OCI-LY7 (cell line): ENCODE measurements around the gene HAAO. TPM values are rescaled to one million over a fixed set of nuclear protein-coding genes. Genes with fewer than 3 reads are reported as not detected.

Experiments used
- Bru-seq: library from RNA; stranded (reverse); fragments of 400-500 nt; gene quantifications from one replicate; lab custom pipeline; 2021; lab: Mats Ljungman, UMichigan
- BruChase-seq, 2 experiments: library from RNA; stranded (reverse); fragments of 400-500 nt; gene quantifications; one replicate each; lab custom pipeline; 2021; lab: Mats Ljungman, UMichigan
- BruUV-seq: library from RNA; stranded (reverse); fragments of 400-500 nt; replicated peaks from 2 replicates; lab custom pipeline; 2021; lab: Mats Ljungman, UMichigan
- CTCF ChIA-PET: fragments of 300-600 bp; sonication (Branson Sonifier 250); formaldehyde crosslinking; loops from one replicate; lab custom pipeline; 2022; ENCODE audit warnings: antibody characterized with exemption; ENCODE audit not compliant: unreplicated experiment; lab: Charles Lee
- POLR2A ChIA-PET: fragments of 300-600 bp; sonication (Branson Sonifier 250); formaldehyde crosslinking; loops from one replicate; lab custom pipeline; 2022; ENCODE audit warnings: antibody characterized with exemption; lab: Charles Lee
- DNase-seq: peaks from one replicate; pipeline ENCODE4 v3.0.0-alpha.2; 2015; ENCODE audit warnings: low spot score
- H2AFZ ChIP-seq: fragments of 200-600 bp; sonication (generic), shearing (Covaris generic); 2 replicates; pipeline ENCODE4 v1.6.1; 2014; ENCODE audit warnings: mild to moderate bottlenecking, antibody characterized with exemption, low read length, moderate library complexity
- H3K27ac ChIP-seq: fragments of 200-600 bp; sonication (generic); 2 replicates; pipeline ENCODE4 v1.5.1; 2014; ENCODE audit warnings: mixed run types, low read depth, mild to moderate bottlenecking, moderate library complexity, low read length, inconsistent platforms; ENCODE audit not compliant: poor library complexity, severe bottlenecking
- H3K36me3 ChIP-seq: fragments of 200-600 bp; sonication (generic); 2 replicates; pipeline ENCODE4 v1.6.1; 2014; ENCODE audit warnings: mild to moderate bottlenecking, antibody characterized with exemption, low read length, moderate library complexity, mixed read lengths; ENCODE audit not compliant: insufficient read depth
- H3K4me1 ChIP-seq: fragments of 200-600 bp; sonication (generic); 2 replicates; pipeline ENCODE4 v1.5.1; 2014; ENCODE audit warnings: mild to moderate bottlenecking, low read length; ENCODE audit not compliant: insufficient read depth, poor library complexity, severe bottlenecking
- H3K4me2 ChIP-seq: fragments of 200-600 bp; sonication (generic); 2 replicates; pipeline ENCODE4 v1.6.1; 2014; ENCODE audit warnings: mild to moderate bottlenecking, low read length
- H3K4me3 ChIP-seq: fragments of 200-600 bp; sonication (generic); 2 replicates; pipeline ENCODE4 v1.5.1; 2014; ENCODE audit warnings: mild to moderate bottlenecking, low read depth, low read length; ENCODE audit not compliant: poor library complexity, severe bottlenecking
- H3K79me2 ChIP-seq: fragments of 200-600 bp; sonication (generic); 2 replicates; pipeline ENCODE4 v1.6.1; 2016; ENCODE audit warnings: low read depth, mild to moderate bottlenecking, low read length, moderate library complexity, mixed read lengths; ENCODE audit not compliant: insufficient read depth
- H3K9me2 ChIP-seq: fragments of 200-600 bp; sonication (generic); 2 replicates; pipeline ENCODE4 v1.6.1; 2016; ENCODE audit warnings: mild to moderate bottlenecking, low read length, mixed read lengths; ENCODE audit not compliant: insufficient read depth
- H3K9me3 ChIP-seq: fragments of 200-600 bp; sonication (generic); 2 replicates; pipeline ENCODE4 v1.6.1; 2014; ENCODE audit warnings: mild to moderate bottlenecking, mixed run types, low read length, mixed read lengths
- H4K20me1 ChIP-seq: fragments of 200-600 bp; sonication (generic); 2 replicates; pipeline ENCODE4 v1.6.1; 2014; ENCODE audit warnings: mild to moderate bottlenecking, antibody characterized with exemption, low read length, moderate library complexity, mixed read lengths; ENCODE audit not compliant: insufficient read depth
- EZH2phosphoT487 ChIP-seq: fragments of 200-600 bp; sonication (generic); IDR thresholded peaks from 2 replicates; pipeline ENCODE4 v1.6.1; 2018; ENCODE audit warnings: low read depth, borderline replicate concordance, mild to moderate bottlenecking, mixed run types, antibody characterized with exemption, low read length, moderate library complexity, mixed read lengths
- intact Hi-C: fragments of 100-400 bp; cut with micrococcal nuclease; formaldehyde crosslinking; loops from one replicate; pipeline ENCODE4 v1.10.0; 2022; ENCODE audit not compliant: unreplicated experiment
- long read RNA-seq: library from polyadenylated mRNA; stranded (forward); transcript quantifications from one replicate; pipeline ENCODE4 v2.0.0, GENCODE V29; 2022
- total RNA-seq, 2 experiments: library from RNA; depleted of rRNA in 1 of 2; stranded (reverse); fragments of >200 nt in 1 of 2; shearing (Covaris generic) in 1 of 2; gene quantifications; 2 replicates each; pipeline ENCODE4 v1.2.3, GENCODE V29; 2014 to 2022
- TF ChIP-seq, protein P1 (sequence below): fragments of 200-600 bp; sonication (generic); conservative IDR thresholded peaks from 2 replicates; pipeline ENCODE4 v1.5.1; 2014; ENCODE audit warnings: mild to moderate bottlenecking, antibody characterized with exemption, low read length, moderate library complexity, mixed read lengths

The HAAO gene
- total RNA-seq (2014; rRNA removed; shearing (Covaris generic)) (not detected in 2 replicates), total RNA-seq (2022) (not detected in 2 replicates), Bru-seq, nascent RNA (not detected), BruChase-seq, experiment 1, labeled RNA remaining after a 6-hour chase (not detected), BruChase-seq, experiment 2, labeled RNA remaining after a 2-hour chase (not detected)
- long read RNA-seq, partial matches to known transcripts = 0 of 1 reads
- long read RNA-seq, other reads (novel, unspliced or antisense) = 1 of 1 reads

DNA sequence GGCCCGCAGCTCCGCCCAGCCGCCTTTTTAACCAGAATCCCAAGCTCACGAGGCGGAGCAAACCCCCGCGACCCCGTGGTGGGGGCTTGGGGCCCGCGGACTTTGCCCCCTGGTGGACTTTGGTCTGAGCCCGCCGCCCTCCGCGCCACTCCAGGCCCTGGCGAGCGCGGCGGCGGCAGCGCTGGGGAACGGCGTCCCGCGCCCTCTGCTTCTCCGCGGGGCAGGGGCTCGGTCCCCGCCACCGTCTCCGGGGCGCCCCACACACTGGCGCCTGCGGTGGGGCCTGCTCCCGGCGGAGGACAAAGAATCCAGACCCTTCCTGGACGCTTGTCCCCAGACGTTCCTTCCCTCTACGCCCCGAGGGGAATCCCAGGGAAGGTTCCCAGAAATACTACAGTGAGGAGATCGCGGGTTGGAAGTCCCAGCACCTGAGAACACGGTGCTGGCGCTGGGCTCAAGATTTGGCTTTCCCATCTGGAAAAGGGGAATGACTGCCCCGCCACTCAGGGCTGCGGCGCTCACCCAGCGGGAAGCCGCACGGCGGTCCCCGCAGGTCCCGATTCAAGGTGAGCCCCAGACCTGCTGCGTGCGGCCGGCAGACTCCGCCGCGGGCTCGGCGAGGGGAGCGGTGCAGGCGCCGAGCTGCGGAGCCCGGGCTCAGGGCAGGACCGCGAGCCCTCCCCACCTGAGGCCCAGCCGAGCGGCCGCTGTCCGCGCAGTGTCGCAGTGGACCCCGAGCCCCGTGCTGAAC lies at the start of gene HAAO:
HAAO (minus strand) TSS at position 1 of the 751 bp plus-strand sequence. CDS start 47 bp downstream, outside the sequence.
- H3K9me3 ChIP-seq = no peaks in the 10 kb centered on the region
- H3K79me2 ChIP-seq = no peaks in the 10 kb centered on the region
- no peaks in the 10 kb centered on the region for H4K20me1 ChIP-seq
- no peak for DNase-seq
- no peak within 1 kb of the TSS for H3K4me3 ChIP-seq
- H3K36me3 ChIP-seq = no peaks in the 10 kb centered on the region
- TF ChIP-seq EZH2phosphoT487 = no peak
- TF ChIP-seq, protein P1, sequence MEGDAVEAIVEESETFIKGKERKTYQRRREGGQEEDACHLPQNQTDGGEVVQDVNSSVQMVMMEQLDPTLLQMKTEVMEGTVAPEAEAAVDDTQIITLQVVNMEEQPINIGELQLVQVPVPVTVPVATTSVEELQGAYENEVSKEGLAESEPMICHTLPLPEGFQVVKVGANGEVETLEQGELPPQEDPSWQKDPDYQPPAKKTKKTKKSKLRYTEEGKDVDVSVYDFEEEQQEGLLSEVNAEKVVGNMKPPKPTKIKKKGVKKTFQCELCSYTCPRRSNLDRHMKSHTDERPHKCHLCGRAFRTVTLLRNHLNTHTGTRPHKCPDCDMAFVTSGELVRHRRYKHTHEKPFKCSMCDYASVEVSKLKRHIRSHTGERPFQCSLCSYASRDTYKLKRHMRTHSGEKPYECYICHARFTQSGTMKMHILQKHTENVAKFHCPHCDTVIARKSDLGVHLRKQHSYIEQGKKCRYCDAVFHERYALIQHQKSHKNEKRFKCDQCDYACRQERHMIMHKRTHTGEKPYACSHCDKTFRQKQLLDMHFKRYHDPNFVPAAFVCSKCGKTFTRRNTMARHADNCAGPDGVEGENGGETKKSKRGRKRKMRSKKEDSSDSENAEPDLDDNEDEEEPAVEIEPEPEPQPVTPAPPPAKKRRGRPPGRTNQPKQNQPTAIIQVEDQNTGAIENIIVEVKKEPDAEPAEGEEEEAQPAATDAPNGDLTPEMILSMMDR = no peak
- no peaks in the 10 kb centered on the region for H3K4me1 ChIP-seq
- intact Hi-C loops = no loop called here
- no peaks in the 10 kb centered on the region for H3K9me2 ChIP-seq
- no TSS peak for BruUV-seq
- H3K27ac ChIP-seq = no peak within 1 kb of the TSS
- H2AFZ ChIP-seq = no peak within 1 kb of the TSS
- CTCF ChIA-PET = interaction anchor here (0.6 kb wide), 1 partner anchor 37 kb away, joined by 4 read pairs; no protein-coding TSS in a partner anchor
- H3K4me2 ChIP-seq = peak within 1 kb of the TSS; percentile 35; the same call in 1 of the 2 replicates
- POLR2A ChIA-PET = no interaction called here

DNA sequence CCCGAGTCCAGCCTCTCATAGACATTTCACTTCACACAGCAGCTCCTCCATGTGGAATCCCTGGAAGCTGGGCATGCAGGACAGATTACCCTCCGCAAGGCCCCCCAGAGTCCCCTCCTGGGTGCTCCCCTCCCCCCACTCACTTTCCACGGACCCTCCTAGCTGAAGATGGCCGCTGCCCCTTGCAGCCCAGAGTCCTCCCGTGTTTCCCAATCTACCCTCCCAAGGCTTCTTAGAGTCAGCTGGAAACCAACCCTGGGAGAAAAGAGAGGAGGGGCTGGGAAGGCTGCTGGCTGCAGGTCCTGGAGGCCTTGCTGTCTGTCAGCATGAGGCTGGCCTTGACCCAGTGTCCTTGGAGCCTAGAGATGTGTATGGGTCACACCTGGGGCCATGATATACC lies 49.0 kb upstream of the HAAO start:
- BruUV-seq = no TSS peak
- intact Hi-C loops = no loop called here
- H3K9me3 ChIP-seq = no peaks in the 10 kb centered on the region
- no peaks in the 10 kb centered on the region for H4K20me1 ChIP-seq
- no peak overlapping the region for H3K4me3 ChIP-seq
- DNase-seq = no peak
- H2AFZ ChIP-seq = no peak overlapping the region
- no peaks in the 10 kb centered on the region for H3K9me2 ChIP-seq
- no peak overlapping the region for H3K4me2 ChIP-seq
- ChIA-PET POLR2A (interaction anchor here (0.9 kb wide), 1 partner anchor 10 kb away, joined by 3 read pairs; no protein-coding TSS in a partner anchor), CTCF (no interaction called here)
- H3K4me1 ChIP-seq = no peaks in the 10 kb centered on the region
- no peak for TF ChIP-seq EZH2phosphoT487
- TF ChIP-seq, protein P1 = no peak
- no peaks in the 10 kb centered on the region for H3K79me2 ChIP-seq
- no peaks in the 10 kb centered on the region for H3K36me3 ChIP-seq
- no peak overlapping the region for H3K27ac ChIP-seq

DNA sequence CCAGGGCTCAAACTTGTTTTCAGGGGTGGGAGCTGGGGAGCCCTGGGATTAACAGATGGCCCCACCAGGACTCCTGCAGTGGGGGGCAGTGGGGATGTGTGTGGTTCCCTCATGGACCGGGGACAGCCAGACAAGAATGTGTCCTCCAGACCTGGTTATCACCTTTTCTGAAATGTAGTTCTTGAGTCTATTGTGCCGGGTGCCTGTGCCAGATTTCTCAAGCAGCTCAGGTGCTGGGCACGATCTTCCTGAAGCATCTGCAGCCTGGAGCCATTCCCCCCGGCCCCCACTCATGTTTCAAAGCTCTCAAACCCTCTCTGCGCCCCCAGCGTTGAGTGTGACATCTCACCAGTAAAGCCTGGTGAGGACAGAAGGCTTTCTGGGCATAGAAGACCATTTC lies 48.4 kb upstream of the HAAO start:
- CTCF ChIA-PET = no interaction called here

More for the DNA sequence above, 48.4 kb upstream of the HAAO start:
- Histone ChIP-seq H3K9me2 (no peaks in the 10 kb centered on the region), H3K4me2 (no peak overlapping the region), H3K4me3 (no peak overlapping the region), H3K27ac (no peak overlapping the region), H3K4me1 (no peaks in the 10 kb centered on the region), H3K79me2 (no peaks in the 10 kb centered on the region), H2AFZ (no peak overlapping the region), H3K36me3 (no peaks in the 10 kb centered on the region), H4K20me1 (no peaks in the 10 kb centered on the region), H3K9me3 (no peaks in the 10 kb centered on the region)
- POLR2A ChIA-PET = no interaction called here
- TF ChIP-seq, protein P1 = no peak
- TF ChIP-seq EZH2phosphoT487 = no peak
- BruUV-seq = no TSS peak
- intact Hi-C loops = no loop called here
- no peak for DNase-seq
